Fibroblast of upper back skin (primary cell): ENCODE data around the gene DDX51.
A peak's percentile ranks its signal among the peaks of the same experiment; 100 is the strongest.
"Not testable (repeated sequence)": the region's sequence is repeated elsewhere in the genome, so short reads cannot be mapped to it uniquely, and the experiment has no call there.

Source experiments
- DNase-seq: peaks from one replicate; pipeline ENCODE4 v3.0.0-alpha.2; 2013

DDX51 gene

DNA sequence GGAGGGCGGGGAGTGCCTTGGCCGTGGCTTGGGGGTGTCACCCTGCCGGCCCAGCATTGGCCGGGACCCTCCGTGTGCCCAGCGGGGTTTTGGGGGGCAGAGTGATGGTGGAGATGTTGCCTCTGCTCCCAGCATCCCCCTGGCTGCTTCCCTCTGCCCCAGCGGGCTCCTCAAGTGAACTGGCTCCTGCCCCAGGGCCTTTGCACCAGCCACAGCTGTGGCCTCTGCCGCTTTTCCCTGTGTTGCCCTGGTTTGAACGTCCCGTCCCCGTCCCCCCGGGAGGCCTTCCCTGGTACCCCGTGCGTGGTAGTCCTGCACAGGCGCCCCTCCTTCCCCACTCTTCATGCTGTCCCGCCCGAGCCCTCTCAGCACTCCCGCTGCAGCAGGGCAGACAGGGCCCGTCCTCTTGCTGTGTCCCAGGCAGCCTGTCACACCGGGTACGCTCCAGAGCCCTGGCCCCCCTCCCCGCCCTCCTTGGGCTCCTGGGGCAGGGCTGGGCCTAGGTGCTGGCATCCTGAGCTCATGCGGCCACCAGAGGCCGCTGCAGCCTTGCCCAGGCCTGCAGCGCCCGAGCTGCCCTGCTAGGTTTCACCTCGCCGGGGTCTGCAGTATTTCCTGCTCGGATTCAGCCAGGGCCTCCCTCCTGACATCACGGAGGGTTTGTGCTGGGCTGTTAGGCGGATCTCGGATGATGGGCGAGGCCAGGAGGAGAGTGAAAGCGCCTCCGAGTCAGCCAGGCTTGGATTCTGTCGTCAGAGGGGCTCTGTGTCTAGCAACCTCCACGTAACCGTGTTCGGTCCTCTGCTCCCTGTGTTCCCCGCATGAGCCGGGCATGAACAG lies 9.6 kb upstream of the DDX51 start:
- peak; percentile 66 for DNase-seq

- no peak for DNase-seq
These were observed 8.8 kb upstream of the DDX51 start for GRCh38 chr12:132152953-132153352.

DNA sequence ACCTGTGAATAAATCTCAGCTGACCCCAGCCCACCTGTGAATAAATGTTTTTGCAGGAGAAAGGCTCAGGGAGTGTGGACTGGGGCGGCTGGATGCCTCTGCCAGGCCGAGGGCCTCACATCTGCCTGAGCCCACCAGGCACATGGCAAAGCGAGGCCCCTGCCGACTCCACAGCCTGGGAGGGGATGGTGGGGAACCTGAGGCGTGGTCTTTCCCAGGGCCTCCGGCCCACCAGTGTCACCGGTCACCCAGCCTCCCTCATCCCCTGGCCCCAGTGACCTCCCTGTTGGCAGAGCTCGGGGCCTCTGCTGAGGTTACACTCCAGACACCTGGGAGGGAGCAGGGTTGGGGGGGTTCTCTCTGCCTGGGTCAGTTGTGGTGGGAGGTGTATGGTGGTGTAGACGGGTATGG lies 8.3 kb upstream of the DDX51 start:
- no peak for DNase-seq

DNA sequence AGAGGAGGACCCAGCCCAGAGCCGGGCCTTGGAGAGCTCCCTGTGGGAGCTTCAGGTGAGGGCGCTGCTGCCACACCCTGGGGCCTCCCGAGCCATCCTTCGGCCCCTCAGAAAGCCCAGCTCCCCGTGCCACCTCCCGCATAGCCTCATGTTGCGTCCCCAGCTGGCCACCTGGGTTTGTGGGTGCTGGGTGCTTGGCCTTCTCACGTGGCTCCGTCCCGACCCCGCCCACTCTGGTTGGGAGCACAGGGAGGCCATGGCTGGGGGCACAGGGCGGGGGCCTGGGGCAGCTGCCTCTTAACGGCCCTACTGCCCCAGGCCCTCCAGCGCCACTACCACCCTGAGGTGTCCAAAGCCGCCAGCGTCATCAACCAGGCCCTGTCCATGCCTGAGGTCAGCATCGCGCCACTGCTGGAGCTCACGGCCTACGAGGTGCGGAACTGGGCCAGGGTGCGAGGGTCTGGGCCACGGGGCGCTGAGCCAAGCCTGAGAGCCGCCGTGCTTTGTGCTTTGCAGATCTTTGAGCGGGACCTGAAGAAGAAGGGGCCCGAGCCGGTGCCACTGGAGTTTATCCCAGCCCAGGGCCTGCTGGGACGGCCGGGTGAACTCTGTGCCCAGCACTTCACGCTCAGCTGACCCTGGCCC lies 7.8 kb upstream of the DDX51 start:
- no peak for DNase-seq

GRCh38 chr12:132151145-132151765 lies 7.1 kb upstream of the DDX51 start:
- DNase-seq: no peak

GRCh38 chr12:132150780-132151144 lies 6.6 kb upstream of the DDX51 start:
- no peak for DNase-seq

- not testable (repeated sequence) for DNase-seq
These were observed 5.4 kb upstream of the DDX51 start for GRCh38 chr12:132149526-132149925.

DNA sequence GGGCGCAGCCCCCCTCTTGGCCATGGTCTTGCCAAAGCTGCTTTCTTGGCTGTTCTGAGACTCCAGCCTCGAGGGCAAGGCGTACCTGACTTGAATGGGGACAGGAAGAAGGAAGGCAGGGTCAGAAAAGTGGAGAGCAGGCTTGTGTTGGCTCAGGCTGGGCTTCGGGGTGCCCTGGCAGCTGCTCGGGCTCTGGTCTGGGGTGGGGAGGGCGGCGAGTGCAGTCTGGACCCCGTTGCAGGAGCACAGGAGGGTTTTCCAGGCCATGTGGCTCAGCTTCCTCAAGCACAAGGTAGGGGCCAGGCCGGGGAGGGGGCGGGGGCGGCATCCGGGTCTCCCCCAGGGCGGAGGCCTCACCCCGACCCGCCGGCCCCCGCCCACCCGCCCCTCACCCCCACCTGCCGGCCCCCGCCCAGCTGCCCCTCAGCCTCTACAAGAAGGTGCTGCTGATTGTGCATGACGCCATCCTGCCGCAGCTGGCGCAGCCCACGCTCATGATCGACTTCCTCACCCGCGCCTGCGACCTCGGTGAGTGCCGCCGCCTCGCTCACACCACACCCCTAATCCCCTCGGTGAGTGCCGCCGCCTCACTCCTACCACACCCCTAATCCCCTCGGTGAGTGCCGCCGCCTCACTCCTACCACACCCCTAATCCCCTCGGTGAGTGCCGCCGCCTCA lies 4.4 kb upstream of the DDX51 start:
- DNase-seq: no peak

- no peak for DNase-seq
These were observed 3.6 kb upstream of the DDX51 start for GRCh38 chr12:132147423-132148367.

- no peak for DNase-seq
These were observed 2.8 kb upstream of the DDX51 start for GRCh38 chr12:132146772-132147422.

- no peak for DNase-seq
These were observed 2.0 kb upstream of the DDX51 start for GRCh38 chr12:132146098-132146497.

- DNase-seq: no peak
These were observed 1.2 kb upstream of the DDX51 start for GRCh38 chr12:132145334-132145733.

DNA sequence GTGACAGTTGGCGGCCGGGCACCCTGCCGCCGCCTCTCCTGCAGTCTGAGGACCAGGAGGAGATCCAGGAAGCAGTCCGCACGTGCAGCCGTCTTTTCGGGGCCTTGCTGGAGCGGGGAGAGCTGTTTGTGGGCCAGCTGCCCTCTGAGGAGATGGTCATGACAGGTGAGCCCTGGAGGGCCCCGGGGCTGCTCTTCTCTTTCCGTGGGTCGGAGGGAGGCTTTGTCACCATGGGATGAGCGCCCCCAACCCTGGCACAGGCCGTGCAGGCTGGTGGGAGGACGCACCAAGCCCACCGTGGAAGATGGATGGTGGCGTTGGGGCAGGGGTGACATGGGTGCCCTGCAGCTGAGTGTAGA lies 670 bp upstream of the DDX51 start:
- DNase-seq: no peak

- DNase-seq: no peak
These were observed 615 bp downstream of the DDX51 start for GRCh38 chr12:132143336-132144071.

- DNase-seq: no peak
These were observed 1.3 kb downstream of the DDX51 start for GRCh38 chr12:132142679-132143335.

DNA sequence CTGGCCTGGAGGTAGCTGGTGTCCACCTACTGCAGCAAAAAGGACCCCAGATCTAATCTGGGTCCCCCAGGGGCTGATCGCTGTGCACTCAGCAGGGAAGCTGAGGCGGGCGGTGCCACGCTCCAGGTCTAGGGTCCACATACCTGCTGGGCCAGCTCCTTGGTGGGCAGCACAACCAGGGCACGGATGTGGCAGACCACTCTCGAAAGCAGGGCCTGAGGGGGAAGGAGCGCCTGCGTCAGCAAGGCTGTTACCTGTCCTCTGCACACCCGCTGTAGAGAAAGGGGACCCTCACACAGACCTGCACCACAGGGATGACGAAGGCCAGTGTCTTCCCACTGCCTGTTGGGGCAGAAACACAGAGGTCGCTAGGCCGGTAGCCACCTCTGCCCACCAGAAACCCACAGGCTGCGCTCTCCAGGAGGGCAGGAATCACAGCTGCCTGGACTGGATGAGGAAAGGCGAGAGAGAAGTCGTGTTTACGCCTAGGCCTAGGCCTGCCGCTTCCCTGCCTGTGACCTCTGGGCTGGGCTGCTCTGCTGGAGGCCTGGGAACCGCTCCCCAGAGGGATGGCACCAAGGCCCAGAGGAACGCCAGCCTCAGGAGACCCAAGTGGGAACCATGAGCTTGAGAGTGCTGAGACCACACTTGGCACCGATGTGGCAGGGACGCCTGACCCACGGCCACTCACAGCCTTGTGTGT lies 2.0 kb downstream of the DDX51 start:
- no peak for DNase-seq

GRCh38 chr12:132140918-132141841 lies 2.9 kb downstream of the DDX51 start:
- DNase-seq: no peak

- DNase-seq: no peak
These were observed 3.6 kb downstream of the DDX51 start for GRCh38 chr12:132140501-132140900.

DNA sequence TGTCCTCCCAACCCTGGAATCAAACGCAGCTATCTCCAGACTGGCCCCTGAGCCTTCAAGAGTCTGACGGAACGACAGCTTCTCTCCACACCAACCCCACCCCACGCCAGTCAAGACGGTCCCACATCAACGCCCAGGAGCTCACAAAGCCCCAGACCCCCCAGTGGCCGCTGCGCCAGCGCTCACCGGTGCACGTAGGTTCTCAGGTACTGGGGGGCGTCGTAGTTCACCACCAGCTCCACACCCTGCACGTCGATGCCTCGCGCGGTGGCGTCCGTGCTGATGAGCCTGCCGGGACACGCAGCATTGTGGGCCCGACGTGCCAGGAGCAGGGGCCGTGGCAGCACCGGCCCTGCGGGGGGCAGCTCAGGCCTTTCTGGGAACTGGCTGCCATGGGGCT lies 4.2 kb downstream of the DDX51 start:
- DNase-seq: no peak
